ENCODE results near the gene FAM89B. TPM values are rescaled to one million over a fixed set of nuclear protein-coding genes. Genes with fewer than 3 reads are reported as not detected.

FAM89B gene
- total and polyA plus RNA-seq, 2 of the 8 experiments (the other 6 are each of a cell fraction or from before 2014, with no cell fraction given): 15.8 to 32.4 TPM

DNA sequence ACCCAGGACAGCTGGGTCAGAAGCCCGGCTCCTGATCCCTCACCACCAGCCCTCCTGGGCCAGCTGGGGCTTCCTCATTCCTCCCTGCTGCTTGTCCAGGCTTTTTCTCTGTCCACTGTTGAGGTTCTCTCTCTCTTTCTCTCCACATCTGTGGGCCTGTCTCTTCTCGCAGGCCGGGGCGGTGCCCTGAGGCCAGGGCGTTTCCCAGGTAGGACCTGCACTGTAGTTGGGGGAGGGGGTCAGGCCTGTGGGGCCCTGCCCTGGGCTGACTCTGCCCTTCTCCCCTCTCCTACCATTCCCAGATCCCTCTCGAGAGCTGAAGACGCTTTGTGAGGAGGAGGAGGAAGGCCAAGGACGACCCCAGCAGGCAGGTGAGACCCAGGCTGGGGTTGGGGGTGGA, 8.4 kb downstream of the FAM89B start:
- Histone ChIP-seq H3K4ac (replicated peaks; ENCODE audit: insufficient read length, low read depth, low read length) (no peak overlapping the region), H3K14ac (ENCODE audit: insufficient read length) (no peak overlapping the region), H3K9me3 (ENCODE audit: insufficient read depth in 2 of 2, low read depth in 1 of 2, low read length in 1 of 2) (no peaks in the 10 kb centered on the region), H2BK12ac (ENCODE audit: low read depth, low read length) (no peak overlapping the region), H3K27me3 (replicated peaks in 1 of 4; ENCODE audit: control insufficient read depth in 3 of 4, extremely low read depth in 1 of 4, insufficient read depth in 3 of 4, low read length in 3 of 4) (peaks cover 27 to 61% (median 48%) of the 10 kb centered on the region in 4 experiments), H2BK20ac (ENCODE audit: low read length) (no peak overlapping the region), H3K36me3 (ENCODE audit: control insufficient read depth in 2 of 4, insufficient read depth in 4 of 4, low read length in 3 of 4) (no peaks in the 10 kb centered on the region), H4K91ac (replicated peaks; ENCODE audit: insufficient read length, low read length) (no peak overlapping the region), H3K23me2 (ENCODE audit: low read depth, low read length) (peaks cover 6% of the 10 kb centered on the region; the same call in 1 of the 2 replicates), H3K23ac (ENCODE audit: insufficient read length) (no peak overlapping the region), H3K9ac (replicated peaks in 1 of 4; ENCODE audit: extremely low read depth in 1 of 4, low read depth in 3 of 4, low read length in 3 of 4) (no peak overlapping the region), H3K56ac (replicated peaks; ENCODE audit: insufficient read length, low read depth, low read length) (no peak overlapping the region), H4K5ac (ENCODE audit: insufficient read length, low read depth, low read length) (no peak overlapping the region), H2BK120ac (replicated peaks; ENCODE audit: low read depth, low read length) (no peak overlapping the region), H2BK5ac (ENCODE audit: low read depth, low read length) (no peak overlapping the region), H3K79me2 (ENCODE audit: control insufficient read depth in 1 of 2, insufficient read depth in 2 of 2, low read length in 2 of 2) (no peaks in the 10 kb centered on the region), H4K20me1 (replicated peaks in 1 of 2; ENCODE audit: control insufficient read depth in 1 of 2, insufficient read depth in 2 of 2, low read length in 2 of 2) (no peaks in the 10 kb centered on the region), H3K18ac (ENCODE audit: extremely low read depth, low read length) (no peak overlapping the region), H3K4me1 (replicated peaks in 1 of 4; ENCODE audit: control insufficient read depth in 3 of 4, insufficient read depth in 4 of 4, low read length in 3 of 4) (peaks cover 0 to 15% (median 7%) of the 10 kb centered on the region in 4 experiments; a peak in 5 of 7 replicates), H3K4me3 (ENCODE audit: extremely low read depth in 1 of 4, insufficient read depth in 2 of 4, low read depth in 3 of 4, low read length in 4 of 4) (no peak overlapping the region), H3K4me2 (ENCODE audit: insufficient read depth in 1 of 2, low read depth in 2 of 2, low read length in 2 of 2) (no peak overlapping the region), H2AFZ (ENCODE audit: low read length) (no peak overlapping the region), H3K79me1 (ENCODE audit: low read depth, low read length) (no peaks in the 10 kb centered on the region), H4K8ac (ENCODE audit: extremely low read depth, insufficient read depth, low read length) (no peak overlapping the region), H2BK15ac (ENCODE audit: low read length) (no peak overlapping the region), H2AK5ac (ENCODE audit: low read depth, low read length) (no peak overlapping the region), H3K27ac (ENCODE audit: low read depth, low read length) (no peak overlapping the region)
- no peak for DNase-seq (ENCODE audit: low read depth in 1 of 2, low spot score in 2 of 2)
- TF ChIP-seq NRF1 (IDR thresholded peaks at IDR 0.05; ENCODE audit: low read depth, low read length): no peak
- no peak for TF ChIP-seq CBX8 (IDR thresholded peaks at IDR 0.05; ENCODE audit: borderline replicate concordance, low read depth, low read length)
- no peak for TF ChIP-seq EGR1 (IDR thresholded peaks at IDR 0.05; ENCODE audit: borderline replicate concordance, low read depth, low read length)
- no peak for TF ChIP-seq RBBP5 (IDR thresholded peaks at IDR 0.05; ENCODE audit: borderline replicate concordance, low read depth, low read length)
- CTCF ChIA-PET (ENCODE audit: partially characterized antibody): interaction anchor here (1.5 to 14.5 kb wide), 4 partner anchors 9 to 40 kb away, joined by 5 to 162 read pairs (median 60); partner anchors contain the start of genes FAM89B and ZNRD2
- WGBS, 2 experiments (ENCODE audit: extremely low coverage in 1 of 2, insufficient coverage in 1 of 2, insufficient read length in 1 of 2, insufficient replicate concordance in 2 of 2, low coverage in 1 of 2, low lambda C conversion rate in 2 of 2, missing lambda C conversion rate in 1 of 2): 90% methylated on average over 5 of the region's 8 CpGs; no CpG with 5 or more reads in 1 of the 2 experiments
- no peak for FAIRE-seq
- POLR2A ChIA-PET (ENCODE audit: partially characterized antibody): interaction anchor here (0.8 to 1.4 kb wide), 3 partner anchors 9 to 279 kb away, joined by 3 read pairs; partner anchors contain the start of genes FAM89B, KCNK7 and MUS81

All from H1 (cell line).